ENCODE results near the gene GTF2F2.
"Not testable (repeated sequence)": the region's sequence is repeated elsewhere in the genome, so short reads cannot be mapped to it uniquely, and the experiment has no call there.

The GTF2F2 gene

GRCh38 chr13:45296259-45296658, 175.9 kb downstream of the GTF2F2 start:
- DNase-seq (ENCODE audit: low read depth, low spot score): no peak
- no peak overlapping the region for H3K27ac ChIP-seq

- DNase-seq (ENCODE audit: low read depth, low spot score): no peak
- H3K27ac ChIP-seq: no peak overlapping the region
Measured at GRCh38 chr13:45297456-45298205, 177.3 kb downstream of the GTF2F2 start.

GRCh38 chr13:45298206-45298505, 177.8 kb downstream of the GTF2F2 start:
- DNase-seq (ENCODE audit: low read depth, low spot score): no peak
- no peak overlapping the region for H3K27ac ChIP-seq

GRCh38 chr13:45298550-45298949, 178.2 kb downstream of the GTF2F2 start:
- not testable (repeated sequence) for DNase-seq (ENCODE audit: low read depth, low spot score); H3K27ac ChIP-seq

GRCh38 chr13:45299194-45299593, 178.9 kb downstream of the GTF2F2 start:
- no peak overlapping the region for H3K27ac ChIP-seq
- DNase-seq (ENCODE audit: low read depth, low spot score): no peak

GRCh38 chr13:45300190-45300985, 180.1 kb downstream of the GTF2F2 start:
- no peak overlapping the region for H3K27ac ChIP-seq
- DNase-seq (ENCODE audit: low read depth, low spot score): no peak

- H3K27ac ChIP-seq: no peak overlapping the region
- no peak for DNase-seq (ENCODE audit: low read depth, low spot score)
Measured at GRCh38 chr13:45301263-45301662, 181.0 kb downstream of the GTF2F2 start.

- DNase-seq (ENCODE audit: low read depth, low spot score): no peak
- H3K27ac ChIP-seq: no peak overlapping the region
Measured at GRCh38 chr13:45302507-45302906, 182.2 kb downstream of the GTF2F2 start.

GRCh38 chr13:45303026-45303425, 182.7 kb downstream of the GTF2F2 start:
- DNase-seq (ENCODE audit: low read depth, low spot score): no peak

GRCh38 chr13:45303866-45304265, 183.6 kb downstream of the GTF2F2 start:
- no peak for DNase-seq (ENCODE audit: low read depth, low spot score)
- no peak overlapping the region for H3K27ac ChIP-seq

More at GRCh38 chr13:45303026-45303425, 182.7 kb downstream of the GTF2F2 start:
- no peak overlapping the region for H3K27ac ChIP-seq

GRCh38 chr13:45305079-45305478, 184.8 kb downstream of the GTF2F2 start:
- H3K27ac ChIP-seq: no peak overlapping the region
- no peak for DNase-seq (ENCODE audit: low read depth, low spot score)

- no peak overlapping the region for H3K27ac ChIP-seq
- no peak for DNase-seq (ENCODE audit: low read depth, low spot score)
Measured at GRCh38 chr13:45306966-45307365, 186.7 kb downstream of the GTF2F2 start.

GRCh38 chr13:45310341-45311131, 190.2 kb downstream of the GTF2F2 start:
- H3K27ac ChIP-seq: no peak overlapping the region
- DNase-seq (ENCODE audit: low read depth, low spot score): no peak

- DNase-seq (ENCODE audit: low read depth, low spot score): no peak
- no peak overlapping the region for H3K27ac ChIP-seq
Measured at GRCh38 chr13:45314822-45315221, 194.5 kb downstream of the GTF2F2 start.

- no peak for DNase-seq (ENCODE audit: low read depth, low spot score)
- H3K27ac ChIP-seq: no peak overlapping the region
Measured at GRCh38 chr13:45315520-45316167, 195.3 kb downstream of the GTF2F2 start.

- no peak for DNase-seq (ENCODE audit: low read depth, low spot score)
- no peak overlapping the region for H3K27ac ChIP-seq
Measured at GRCh38 chr13:45316338-45316737, 196.0 kb downstream of the GTF2F2 start.

GRCh38 chr13:45316996-45317395, 196.7 kb downstream of the GTF2F2 start:
- no peak overlapping the region for H3K27ac ChIP-seq
- no peak for DNase-seq (ENCODE audit: low read depth, low spot score)

- DNase-seq (ENCODE audit: low read depth, low spot score): no peak
- H3K27ac ChIP-seq: no peak overlapping the region
Measured at GRCh38 chr13:45320876-45321629, 200.7 kb downstream of the GTF2F2 start.

GRCh38 chr13:45325806-45326205, 205.5 kb downstream of the GTF2F2 start:
- DNase-seq (ENCODE audit: low read depth, low spot score): no peak
- peak overlapping the region; percentile 99 for H3K27ac ChIP-seq
